ENCODE measurements around the gene LIF. TPM values are rescaled to one million over a fixed set of nuclear protein-coding genes. Genes with fewer than 3 reads are reported as not detected.

Gene LIF
- total RNA-seq, 1 experiment from 2014 or later, result 34.4 TPM

GRCh38 chr22:30222321-30222720 is 24.2 kb downstream of the LIF start:
- CTCF ChIA-PET, result no interaction called here
- DNase-seq (ENCODE audit: low read depth, low spot score) (no peak), ATAC-seq (no peak)
- POLR2A ChIA-PET, result no interaction called here
- in situ Hi-C loops (cut with HindIII; ENCODE audit: low pct_unique_long_range_greater_than_20kb, low sequenced_read_pairs) (no loop called here), intact Hi-C loops (cut with micrococcal nuclease; ENCODE audit: unreplicated experiment) (no loop called here)
- peak overlapping the region; percentile 89 for H3K27ac ChIP-seq (ENCODE audit: low read length)
- H3K9me3 ChIP-seq (ENCODE audit: control insufficient read depth, insufficient read depth, low read depth, low read length), result no peaks in the 10 kb centered on the region
- BruUV-seq (replicated peaks), result no TSS peak
- no peak overlapping the region for H3K4me3 ChIP-seq (ENCODE audit: low read depth in 2 of 2, low read length in 2 of 2)
- H3K27me3 ChIP-seq (ENCODE audit: control insufficient read depth, insufficient read depth, low read length), result no peaks in the 10 kb centered on the region
- TF ChIP-seq SIN3A (IDR thresholded peaks at IDR 0.05; ENCODE audit: borderline replicate concordance, insufficient read depth, low read depth, low read length) (no peak), TCF7L2 (IDR thresholded peaks at IDR 0.05; ENCODE audit: low read depth, low read length) (no peak), POLR2AphosphoS5 (IDR thresholded peaks at IDR 0.05; ENCODE audit: low read depth, low read length) (no peak)
- TF ChIP-seq, protein P1, sequence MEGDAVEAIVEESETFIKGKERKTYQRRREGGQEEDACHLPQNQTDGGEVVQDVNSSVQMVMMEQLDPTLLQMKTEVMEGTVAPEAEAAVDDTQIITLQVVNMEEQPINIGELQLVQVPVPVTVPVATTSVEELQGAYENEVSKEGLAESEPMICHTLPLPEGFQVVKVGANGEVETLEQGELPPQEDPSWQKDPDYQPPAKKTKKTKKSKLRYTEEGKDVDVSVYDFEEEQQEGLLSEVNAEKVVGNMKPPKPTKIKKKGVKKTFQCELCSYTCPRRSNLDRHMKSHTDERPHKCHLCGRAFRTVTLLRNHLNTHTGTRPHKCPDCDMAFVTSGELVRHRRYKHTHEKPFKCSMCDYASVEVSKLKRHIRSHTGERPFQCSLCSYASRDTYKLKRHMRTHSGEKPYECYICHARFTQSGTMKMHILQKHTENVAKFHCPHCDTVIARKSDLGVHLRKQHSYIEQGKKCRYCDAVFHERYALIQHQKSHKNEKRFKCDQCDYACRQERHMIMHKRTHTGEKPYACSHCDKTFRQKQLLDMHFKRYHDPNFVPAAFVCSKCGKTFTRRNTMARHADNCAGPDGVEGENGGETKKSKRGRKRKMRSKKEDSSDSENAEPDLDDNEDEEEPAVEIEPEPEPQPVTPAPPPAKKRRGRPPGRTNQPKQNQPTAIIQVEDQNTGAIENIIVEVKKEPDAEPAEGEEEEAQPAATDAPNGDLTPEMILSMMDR (IDR thresholded peaks at IDR 0.05), result no peak
- H3K36me3 ChIP-seq (ENCODE audit: control insufficient read depth, insufficient read depth, low read length), result no peaks in the 10 kb centered on the region
- H3K4me1 ChIP-seq (ENCODE audit: control insufficient read depth, insufficient read depth, low read length), result peaks cover 38% of the 10 kb centered on the region

DNA sequence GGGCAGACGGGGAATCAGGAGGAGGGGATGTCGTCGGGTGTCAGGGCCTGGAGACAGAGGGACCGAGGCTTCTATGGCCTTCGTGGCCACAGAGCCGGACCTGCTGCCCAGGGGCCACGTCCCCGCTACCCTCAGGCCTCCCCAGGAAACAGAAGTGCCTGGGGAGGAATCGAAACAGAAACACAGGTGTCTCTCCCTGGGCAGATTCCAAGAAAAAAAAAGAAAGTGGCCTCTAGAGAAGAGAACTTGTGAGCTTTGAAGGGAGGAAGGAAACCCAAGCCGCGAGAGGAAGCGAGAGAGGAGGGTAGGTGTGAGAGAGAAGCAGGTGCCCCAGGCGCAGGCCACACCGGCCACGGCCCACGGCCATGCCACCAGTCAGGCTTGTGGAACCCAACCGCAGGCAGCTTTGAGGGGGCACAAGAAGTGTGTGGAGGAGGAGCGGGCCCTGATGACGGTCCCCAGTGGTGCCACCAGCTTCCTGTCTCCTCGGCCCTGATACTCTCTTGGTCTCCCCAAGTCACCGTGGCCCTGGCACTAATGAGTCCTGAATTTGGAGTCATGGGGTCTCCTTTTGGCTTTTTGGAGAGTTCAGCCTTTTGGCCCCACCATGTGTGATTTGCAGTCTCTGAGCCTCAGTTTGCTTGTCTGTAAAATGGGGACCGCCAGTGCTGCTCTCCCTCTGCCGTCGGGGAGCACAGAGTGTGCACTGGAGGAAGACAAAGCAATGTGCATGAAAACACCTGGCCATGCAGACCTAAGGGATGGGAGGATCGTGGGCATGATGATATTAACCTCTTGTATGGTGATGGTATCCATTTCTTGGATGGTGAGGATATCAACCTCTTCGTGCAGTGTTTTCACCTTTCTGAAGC is 25.2 kb downstream of the LIF start:
- no peak for DNase-seq (ENCODE audit: low read depth, low spot score)
- intact Hi-C loops (cut with micrococcal nuclease; ENCODE audit: unreplicated experiment), result no loop called here
- BruUV-seq (replicated peaks), result no TSS peak
- TF ChIP-seq, protein P1 (IDR thresholded peaks at IDR 0.05), result no peak
- TF ChIP-seq REST (IDR thresholded peaks at IDR 0.05; ENCODE audit: insufficient read depth in 1 of 2, low read depth in 2 of 2, low read length in 1 of 2) (no peak), TCF7L2 (IDR thresholded peaks at IDR 0.05; ENCODE audit: low read depth, low read length) (no peak), SIN3A (IDR thresholded peaks at IDR 0.05; ENCODE audit: borderline replicate concordance, insufficient read depth, low read depth, low read length) (no peak), POLR2AphosphoS5 (IDR thresholded peaks at IDR 0.05; ENCODE audit: low read depth, low read length) (no peak)
- peak overlapping the region; percentile 89 for H3K27ac ChIP-seq (ENCODE audit: low read length)
- in situ Hi-C loops (cut with HindIII; ENCODE audit: low pct_unique_long_range_greater_than_20kb, low sequenced_read_pairs), result no loop called here
- ChIA-PET POLR2A (no interaction called here), CTCF (interaction anchor here (0.6 kb wide), 1 partner anchor 13 kb away, joined by 7 read pairs; no protein-coding TSS in a partner anchor)
- ATAC-seq, result no peak
- H3K4me3 ChIP-seq (ENCODE audit: low read depth in 2 of 2, low read length in 2 of 2), result no peak overlapping the region
- H3K27me3 ChIP-seq (ENCODE audit: control insufficient read depth, insufficient read depth, low read length), result no peaks in the 10 kb centered on the region
- no peaks in the 10 kb centered on the region for H3K36me3 ChIP-seq (ENCODE audit: control insufficient read depth, insufficient read depth, low read length)
- no peaks in the 10 kb centered on the region for H3K9me3 ChIP-seq (ENCODE audit: control insufficient read depth, insufficient read depth, low read depth, low read length)
- peaks cover 31% of the 10 kb centered on the region for H3K4me1 ChIP-seq (ENCODE audit: control insufficient read depth, insufficient read depth, low read length)

Data from Panc1 (cell line).